ENCODE measurements around the gene GRIA4.

GRIA4 gene

DNA sequence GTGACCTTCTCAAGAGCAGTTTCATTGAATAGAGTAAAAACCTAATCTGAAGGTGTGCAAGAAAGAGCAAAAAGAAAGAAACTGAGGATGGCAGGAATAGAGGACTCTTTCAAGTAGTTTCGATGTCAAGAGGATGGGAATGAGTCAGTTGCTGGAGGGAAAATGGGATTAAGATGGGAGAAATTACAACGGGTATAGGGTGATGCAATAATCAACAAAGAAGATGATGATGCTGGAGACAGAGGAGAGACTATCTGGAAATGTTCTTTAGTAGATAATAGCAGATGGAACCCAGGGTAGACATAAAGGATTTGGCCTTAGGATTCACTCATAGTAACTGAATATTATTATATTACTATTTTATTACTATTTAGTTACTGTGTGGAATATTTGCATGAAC, 189.4 kb downstream of the GRIA4 start:
- DNase-seq, result no peak

DNA sequence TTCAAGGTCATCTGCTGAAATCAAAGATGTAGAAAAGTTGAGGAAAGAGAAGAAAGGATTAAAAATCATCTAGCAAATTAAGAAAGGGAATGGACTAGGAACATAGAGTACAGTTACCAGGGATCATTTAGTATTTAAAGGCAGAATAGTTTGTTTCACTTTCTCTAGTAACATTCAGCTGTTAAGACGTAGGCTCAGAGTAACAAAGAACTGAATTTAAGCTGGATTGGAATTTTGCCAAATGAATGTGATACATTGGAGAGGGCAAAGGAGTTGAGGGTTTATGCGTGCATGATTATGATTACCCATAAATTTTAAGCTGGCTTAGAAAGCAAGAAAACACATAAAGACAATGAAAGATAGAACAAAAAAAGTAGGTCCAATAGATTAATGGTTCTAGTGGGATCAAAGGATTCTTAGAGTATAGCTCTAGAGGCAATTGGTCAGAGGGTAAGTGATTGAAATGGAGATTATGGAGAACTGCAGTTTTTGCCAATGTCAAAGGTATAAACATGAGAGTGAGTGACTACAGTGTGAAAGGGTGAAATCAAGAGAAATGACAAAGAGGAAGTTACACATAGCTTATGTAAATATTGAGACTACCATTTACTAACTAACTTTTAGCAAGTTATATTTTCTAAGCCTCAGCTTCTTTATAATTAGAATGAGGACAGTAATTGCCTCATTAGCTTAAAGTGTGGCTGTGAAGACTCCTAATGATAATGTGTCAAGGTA, 190.0 kb downstream of the GRIA4 start:
- DNase-seq, result no peak

DNA sequence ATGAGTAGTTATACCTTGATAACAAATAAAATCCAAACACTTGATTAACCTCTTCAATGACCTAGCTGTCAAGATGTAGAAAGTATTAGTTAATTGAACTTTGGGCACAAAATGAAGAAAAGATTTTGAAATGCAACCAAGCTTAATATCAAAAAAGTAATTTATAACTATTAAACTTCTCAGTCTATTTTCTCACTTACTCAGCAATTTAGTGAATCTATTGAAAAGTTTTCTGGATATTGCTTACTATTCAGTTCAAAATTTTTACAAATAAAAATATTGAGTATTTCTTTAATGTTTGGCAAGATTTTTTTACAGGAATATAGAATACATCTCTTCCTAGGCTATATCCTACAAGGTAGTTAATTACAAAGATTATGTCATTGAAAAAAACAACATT, 192.5 kb downstream of the GRIA4 start:
- DNase-seq, result no peak

DNA sequence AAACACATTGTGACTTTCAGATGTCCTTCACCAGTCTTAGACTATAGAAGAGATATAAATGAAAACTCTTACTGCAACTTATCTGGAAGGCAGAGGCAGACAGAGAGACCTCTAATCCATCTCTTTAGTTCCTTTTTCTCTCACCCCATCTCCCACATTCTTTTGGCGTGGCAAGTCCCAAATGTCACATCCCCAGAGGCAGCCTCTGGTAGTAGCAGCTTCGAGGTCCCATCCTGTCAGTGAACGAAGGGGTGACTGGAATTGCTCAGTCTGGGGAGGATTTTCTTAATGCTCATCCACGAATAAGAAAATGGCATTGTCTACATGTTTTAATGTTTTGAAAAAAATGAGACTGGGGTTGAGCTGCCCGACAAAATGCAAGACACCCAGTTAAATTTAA, 201.4 kb downstream of the GRIA4 start:
- DNase-seq, result no peak

DNA sequence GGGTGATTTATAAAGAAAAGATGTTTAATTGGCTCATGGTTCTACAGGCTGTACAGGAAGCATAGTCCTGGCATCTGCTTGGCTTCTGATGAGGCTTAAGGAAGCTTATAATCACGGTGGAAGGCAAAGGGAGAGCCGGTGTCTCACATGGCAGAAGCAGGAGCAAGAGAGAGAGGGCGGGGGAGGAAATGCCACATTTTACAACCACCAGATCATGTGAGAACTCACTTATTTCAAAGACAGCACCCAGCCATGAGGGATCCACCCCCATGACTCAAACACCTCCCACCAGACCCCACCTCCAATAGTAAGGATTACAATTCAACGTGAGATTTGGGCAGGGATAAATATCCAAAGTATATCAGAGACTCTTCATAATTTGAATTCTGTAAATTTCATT, 211.5 kb downstream of the GRIA4 start:
- DNase-seq, result no peak

DNA sequence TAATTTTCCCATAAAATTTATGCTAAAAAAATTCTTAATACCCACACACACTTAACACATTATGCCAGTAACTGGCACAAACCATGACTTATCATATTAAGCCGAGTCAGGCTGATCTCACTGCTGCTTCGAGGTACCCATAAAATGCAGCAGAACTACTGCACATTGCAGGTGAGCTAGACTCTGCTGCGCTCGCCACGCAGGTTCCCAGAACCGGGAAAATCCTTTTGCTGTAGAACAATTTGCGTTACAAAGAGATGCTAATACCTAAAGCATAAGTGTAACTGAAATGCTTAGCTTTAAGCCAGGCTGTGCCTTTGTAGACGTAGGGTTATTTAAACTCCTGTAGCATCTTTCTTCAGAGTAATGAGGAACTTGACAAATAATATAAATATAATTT, 211.9 kb downstream of the GRIA4 start:
- no peak for DNase-seq

DNA sequence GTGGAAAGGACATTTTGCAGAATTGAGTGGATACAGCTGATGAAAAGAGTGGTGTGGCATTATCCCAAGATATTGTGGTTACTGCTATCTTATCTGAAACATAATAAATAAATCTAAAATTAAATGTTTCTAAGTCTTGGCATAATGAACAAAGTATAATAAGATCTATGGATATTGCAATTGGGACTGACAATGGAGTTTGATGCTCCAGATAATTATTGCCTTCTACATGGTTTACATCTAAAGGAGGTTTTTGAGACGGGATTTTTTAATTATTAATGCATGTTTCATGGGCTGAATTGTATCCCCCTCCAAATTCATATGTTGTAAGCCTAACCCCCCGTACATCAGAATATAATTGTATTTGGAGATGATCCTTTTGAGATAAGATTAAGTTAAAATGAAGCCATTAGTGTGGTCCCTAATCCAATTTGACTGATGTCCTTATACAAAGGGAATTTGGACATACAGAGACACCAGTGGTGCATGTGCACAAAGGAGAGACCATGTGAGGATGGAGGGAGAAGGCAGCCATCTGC, 213.7 kb downstream of the GRIA4 start:
- no peak for DNase-seq

DNA sequence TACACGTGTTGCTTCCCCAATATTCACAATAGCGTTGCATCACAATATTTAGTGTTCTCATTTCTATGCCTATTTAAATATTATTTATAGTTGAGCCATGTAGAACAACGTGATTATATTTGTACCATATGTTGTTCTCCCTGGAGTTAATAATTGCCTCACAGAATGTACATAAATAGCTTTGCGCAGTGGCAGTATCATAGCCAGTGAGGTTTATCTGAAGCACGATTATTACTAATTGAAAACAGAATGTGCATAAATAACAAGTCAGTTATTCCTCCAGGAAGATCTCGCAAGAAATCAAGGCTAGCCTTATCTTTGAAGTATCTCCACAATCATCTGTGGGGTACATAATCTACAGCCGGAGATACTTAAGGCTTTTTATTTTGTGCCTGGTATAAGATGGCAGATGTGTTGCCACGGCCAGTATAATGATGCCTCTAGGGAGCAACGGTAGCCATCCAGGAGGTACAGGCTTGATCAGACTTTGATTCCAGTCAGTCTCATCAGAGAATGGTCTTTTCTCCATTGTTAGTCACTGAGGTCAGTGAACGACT, 214.7 kb downstream of the GRIA4 start:
- no peak for DNase-seq

DNA sequence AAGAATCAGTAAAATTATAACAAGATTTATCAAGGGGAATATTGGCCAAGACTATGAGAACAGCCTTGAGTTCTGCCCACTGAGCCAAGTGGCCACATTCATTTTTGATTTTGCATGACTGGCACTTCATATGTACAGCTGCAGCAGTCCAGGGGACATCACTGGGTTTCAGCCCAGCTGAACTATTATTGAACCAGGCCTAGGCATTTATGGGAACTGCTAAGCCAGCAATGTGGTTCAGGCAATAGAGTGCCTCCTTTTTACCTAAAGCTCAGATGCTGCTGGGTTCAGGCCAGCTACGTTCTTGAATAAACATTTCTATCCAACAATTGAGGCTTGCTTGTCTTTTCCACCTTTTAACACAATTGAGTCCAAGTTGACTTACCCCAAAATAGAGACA, 215.3 kb downstream of the GRIA4 start:
- DNase-seq, result no peak

DNA sequence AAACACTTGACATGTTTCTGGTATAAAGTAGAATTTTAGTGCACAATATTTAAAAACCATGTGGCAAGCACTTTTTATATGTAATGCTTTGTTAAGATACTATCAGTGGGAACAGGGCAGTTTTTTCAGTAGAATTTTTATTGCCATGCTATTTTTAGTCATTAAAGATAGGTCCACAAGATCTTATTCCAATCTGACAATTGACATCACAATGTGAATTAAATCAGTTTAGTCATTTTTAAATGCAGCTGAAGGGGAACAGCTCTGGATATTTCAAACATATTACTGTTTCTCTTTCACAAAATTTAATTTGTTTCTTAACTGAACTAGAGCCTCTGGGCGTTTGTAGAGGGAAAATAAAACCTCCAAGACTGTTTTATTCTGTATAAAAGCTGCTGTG, 218.0 kb downstream of the GRIA4 start:
- DNase-seq, result no peak

DNA sequence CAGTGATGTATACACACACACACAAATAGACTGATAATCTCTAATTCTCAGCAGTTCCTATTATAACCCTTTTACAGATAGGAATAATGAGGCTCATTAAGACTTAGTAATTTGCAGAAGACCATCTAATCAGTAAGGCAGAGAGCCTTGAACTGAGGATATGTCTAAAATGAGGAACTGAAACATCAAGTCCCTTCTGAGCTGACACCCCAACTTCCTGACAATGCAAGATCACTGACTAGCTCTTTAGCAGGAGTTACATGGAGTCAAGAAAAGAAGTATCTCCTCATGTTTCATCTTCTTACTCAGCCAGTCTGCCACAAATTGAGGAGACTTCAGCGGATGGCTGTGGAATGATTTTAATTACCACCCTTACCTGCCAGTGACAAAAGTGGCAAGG, 219.2 kb downstream of the GRIA4 start:
- DNase-seq, result no peak

DNA sequence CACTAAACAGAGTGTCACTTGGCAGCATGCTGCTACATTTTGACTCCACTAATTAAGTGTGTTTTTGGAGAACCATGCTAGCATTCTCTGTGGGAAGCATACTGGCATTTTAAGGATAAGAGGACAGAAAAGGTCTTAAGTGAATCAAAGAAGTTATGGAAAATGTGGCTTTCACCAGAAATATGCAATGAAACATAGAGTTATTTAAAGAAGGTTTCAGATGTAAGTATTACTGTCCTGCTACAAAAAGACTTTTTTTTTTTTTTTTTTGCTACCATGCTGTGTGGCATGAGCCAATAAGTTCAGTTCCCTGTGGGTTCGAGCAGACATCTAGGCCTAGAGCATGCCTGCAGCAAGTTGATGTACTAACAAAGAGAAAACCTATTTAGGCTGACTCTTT, 224.6 kb downstream of the GRIA4 start:
- no peak for DNase-seq

DNA sequence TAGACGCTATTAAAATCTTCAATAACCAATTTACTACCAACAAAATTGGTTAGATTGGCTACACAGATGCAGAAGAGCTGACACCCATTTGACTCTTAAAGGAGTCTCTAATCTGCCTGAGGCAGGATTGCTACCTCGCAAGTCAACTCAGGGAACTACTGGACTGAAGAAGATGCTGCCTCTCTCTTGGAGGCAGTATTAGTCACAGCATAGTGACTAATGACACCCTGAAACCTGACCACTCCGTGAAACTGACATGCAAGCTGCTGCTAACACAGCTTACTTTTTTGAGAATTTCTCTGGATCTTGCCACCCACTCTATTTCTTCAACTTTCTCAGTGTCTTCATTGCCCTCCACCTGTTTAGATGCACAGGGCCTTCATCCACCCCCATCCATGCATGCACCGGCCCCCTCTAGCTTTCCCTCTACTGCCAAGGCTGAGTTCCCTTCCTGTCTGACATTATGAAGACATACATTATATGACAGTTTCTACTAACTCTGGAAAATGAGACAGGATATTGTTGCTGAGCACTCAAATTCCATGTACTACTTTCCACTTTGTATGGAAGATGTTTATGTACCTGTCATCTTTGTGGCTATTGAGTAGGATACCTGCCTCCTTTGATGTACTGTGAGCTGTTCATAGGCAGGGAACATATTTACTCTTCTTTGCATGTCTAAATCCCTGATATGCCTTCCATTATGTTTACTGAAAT, 229.0 kb downstream of the GRIA4 start:
- DNase-seq, result no peak

DNA sequence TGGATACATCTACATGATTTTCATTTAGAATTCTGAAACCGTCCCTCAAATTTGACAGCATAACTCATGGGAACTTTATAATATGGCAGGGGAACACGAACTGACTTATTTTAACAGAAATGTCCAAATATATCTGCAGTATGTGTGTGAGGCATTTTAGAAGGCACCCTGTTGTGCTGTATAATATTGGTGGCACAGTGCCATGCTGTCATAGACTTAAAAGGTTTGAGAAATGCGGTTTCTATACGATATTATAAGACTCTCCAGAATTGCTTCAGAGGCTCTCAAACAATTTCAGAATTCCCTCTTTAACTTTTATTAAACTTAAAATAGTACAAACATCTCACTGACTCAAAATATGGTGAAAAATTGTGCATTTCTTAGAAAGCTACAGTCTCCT, 230.5 kb downstream of the GRIA4 start:
- DNase-seq, result no peak

DNA sequence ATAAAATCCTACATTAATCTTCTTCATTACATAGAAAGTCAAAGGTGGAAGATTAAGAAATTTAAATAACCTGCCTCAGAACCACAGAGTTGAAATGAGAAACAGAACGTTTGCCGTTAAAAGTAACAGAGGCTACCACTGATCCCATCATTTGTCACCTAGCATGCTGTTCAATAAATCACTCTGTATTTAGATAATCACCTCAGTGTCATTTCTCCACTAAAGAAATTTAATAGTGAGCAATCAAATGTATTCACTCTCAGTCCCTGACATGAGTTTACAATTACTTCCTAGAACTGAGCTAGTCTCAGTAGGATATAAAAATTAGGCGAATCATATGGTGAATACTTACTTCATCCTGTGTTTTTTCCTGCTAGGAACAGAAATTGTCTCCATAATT, 242.5 kb downstream of the GRIA4 start:
- no peak for DNase-seq

DNA sequence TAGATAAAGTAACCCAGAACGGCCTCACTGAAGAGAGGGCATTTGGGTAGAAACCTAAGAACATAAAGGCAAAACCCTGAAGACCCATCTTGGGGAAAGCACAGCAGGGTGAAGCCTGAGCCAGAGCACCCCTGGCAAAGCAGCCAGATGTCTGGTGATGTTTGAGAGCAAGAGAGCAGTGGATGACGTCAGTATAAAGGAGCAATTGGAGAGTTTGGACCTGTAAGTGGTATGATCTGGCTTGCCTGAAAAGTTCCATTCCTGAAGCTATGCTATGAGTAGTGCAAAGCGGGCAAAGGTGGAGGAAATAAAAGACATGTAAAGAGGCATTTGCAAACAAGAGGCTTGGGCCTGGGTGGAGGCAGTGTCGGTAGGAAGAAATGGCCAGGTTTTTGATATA, 244.4 kb downstream of the GRIA4 start:
- DNase-seq, result no peak

DNA sequence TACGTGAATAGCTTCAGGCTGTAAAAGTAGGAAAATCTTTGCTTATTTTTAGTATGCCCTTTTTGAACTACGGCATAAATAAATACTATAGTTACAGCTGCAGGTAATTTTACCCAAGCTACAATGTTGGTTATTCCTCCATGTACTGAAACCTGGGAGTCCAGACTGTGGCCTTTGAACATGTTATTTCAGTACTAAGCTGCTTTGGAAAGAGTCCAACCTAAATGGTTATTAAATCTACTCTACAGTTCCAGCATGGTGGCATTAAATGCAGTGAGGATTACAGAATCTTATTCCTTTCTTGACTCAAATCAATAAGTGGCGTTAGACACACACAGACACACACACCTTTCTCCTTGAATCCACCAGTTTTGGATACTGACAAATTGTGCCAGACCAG, 247.1 kb downstream of the GRIA4 start:
- no peak for DNase-seq

DNA sequence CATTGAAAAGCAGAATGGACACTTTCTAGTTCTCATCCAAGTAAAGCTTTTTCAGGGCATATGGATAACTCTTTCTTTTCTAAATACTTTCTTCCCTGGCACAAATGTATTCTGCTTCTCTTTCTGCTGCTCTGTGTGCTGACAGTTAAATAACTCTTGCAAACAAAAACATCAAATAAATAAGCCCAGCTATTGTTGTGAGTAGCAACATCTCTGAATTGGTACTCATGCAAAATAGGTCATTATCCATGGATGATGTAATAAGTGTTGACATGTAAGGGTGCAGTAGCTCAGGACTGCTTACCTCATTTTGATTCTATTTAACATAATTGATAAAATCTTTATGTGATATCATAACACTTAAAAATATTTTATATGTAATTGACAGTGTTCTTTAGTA, 247.9 kb downstream of the GRIA4 start:
- DNase-seq, result no peak

DNA sequence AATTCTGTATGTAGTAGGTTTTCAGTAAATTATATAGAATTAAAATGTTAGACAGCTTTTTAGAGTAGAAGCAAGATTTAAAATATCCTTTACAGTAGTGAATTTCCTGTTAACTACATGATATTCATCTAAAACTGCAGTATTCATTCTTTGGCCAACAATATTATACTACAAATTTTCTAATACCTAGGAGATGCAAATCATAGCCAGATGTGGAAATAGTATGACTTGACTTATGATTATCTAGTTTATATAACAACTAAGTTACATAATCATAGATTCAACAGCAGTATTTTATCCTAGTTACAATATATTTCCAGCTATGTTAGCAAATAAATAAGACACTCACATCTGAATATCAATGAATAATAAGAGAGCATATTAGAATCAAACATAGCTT, 249.0 kb downstream of the GRIA4 start:
- no peak for DNase-seq

DNA sequence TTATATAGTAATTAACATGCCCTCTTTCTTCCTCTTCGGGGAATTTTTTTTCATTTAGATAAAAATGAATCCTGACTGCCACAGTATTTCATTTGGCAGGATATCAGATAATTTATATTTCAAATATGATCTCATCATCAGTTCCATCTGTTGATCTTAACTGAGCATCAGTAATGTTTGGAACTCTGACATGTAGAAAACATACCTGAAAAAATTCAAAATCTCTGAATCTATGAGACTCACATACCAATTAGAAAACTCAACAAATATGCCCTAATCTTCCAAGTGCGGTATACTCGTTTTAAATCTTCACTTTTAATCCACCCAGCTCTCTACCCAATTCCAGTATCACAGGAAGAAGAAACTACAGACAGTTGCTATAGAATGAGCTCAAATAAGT, 250.2 kb downstream of the GRIA4 start:
- DNase-seq, result no peak

DNA sequence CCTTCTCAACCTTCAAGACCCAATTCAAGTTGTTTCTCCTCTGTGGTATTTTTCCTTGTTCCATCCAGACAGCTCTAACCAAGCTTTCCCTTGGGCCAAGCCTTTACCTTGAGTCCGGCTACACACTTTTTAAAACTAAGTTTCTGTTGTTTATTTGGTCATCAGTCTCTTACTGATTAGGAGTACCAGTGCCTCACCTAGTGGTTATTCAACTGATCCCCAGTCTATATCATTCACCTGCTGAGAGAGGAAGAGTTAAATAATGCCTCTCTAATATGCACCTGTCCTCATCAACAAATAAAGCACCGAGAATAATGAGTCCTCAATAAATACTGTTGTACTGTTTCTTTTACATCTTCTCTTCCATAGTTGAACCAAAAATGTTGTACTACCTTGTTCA, 251.4 kb downstream of the GRIA4 start:
- peak; percentile 7 for DNase-seq

DNA sequence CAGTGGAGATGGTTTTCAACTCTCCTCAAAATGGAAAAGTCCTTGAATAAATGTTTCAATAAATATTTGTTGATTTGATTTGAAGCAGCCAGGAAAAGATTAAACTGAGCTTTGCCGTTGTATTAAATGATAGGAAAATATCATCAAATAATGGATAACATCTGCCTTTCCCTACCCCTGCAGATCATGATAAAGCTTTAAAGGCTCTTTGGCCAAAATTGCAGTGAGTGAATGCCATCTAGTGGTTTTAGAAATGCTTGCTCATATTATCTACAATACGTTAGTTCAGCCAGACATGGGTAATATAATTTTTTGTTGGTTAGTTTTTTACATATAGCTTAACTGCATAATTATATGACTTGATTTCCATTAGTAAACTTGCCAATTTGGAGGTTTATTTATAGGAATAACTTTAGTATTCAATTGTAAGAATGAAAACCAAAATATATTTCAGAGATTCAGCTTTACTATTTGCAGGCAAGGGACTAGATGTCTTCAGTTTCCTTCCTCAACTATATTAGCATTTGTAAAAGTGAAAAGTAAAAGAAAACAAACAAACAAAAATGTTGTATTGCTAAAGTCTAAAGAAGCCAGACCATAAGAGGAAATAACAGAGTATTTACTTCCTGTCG, 253.0 kb downstream of the GRIA4 start:
- DNase-seq, result peak; percentile 62

DNA sequence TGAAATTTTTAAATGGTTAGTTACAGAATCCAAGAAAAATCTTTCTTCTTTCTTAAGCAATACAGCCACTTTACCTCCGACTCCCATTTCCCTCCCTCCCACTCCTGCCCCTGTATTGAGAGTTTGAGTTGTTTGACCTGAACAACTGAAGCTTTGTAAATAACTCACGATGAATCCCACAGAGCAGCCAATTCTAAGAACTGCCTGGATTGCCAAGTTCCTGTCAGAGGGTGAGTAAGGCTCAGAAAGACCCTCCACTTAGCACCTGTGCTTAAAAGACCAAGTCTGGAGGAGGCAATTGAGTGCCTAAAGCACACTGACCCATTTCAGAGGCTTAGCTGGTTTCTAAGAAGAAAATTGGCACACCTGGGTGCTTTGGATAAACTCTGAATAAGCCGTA, 253.7 kb downstream of the GRIA4 start:
- DNase-seq, result no peak

DNA sequence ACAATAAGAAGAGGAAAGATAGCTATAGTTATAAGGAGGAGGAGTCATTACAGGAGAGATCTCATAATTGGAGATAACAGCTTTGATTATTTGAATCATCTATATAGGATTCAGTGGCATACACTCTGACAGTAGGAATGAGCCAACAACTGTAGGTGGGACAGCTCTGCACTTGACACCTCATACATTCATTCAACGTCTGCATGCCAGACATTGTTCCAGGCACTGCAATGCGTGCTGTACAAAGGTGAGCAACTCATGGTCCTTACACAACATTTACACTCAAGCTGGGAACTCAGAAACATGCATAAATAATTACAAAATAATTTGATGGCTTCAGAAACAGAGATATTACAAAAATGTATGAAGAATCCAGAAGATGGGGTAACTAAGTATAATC, 257.9 kb downstream of the GRIA4 start:
- DNase-seq, result no peak

Data from DMS153 (cell line).